ENCODE results near the gene ZNF746.
"Not testable (repeated sequence)": the region's sequence is repeated elsewhere in the genome, so short reads cannot be mapped to it uniquely, and the experiment has no call there.

The ZNF746 gene

GRCh38 chr7:149497467-149498261, at the start of gene ZNF746:
Gene ZNF746 (minus strand): TSS chr7:149497809. CDS start chr7:149497536, 273 bp downstream.
- DNase-seq (ENCODE audit: low read depth, low spot score) = peak; percentile 15

- no peak for DNase-seq (ENCODE audit: low read depth, low spot score)
Observed at GRCh38 chr7:149547126-149547525, 49.5 kb upstream of the ZNF746 start.

GRCh38 chr7:149546331-149546730, 48.7 kb upstream of the ZNF746 start:
- DNase-seq (ENCODE audit: low read depth, low spot score) = no peak

GRCh38 chr7:149544028-149544427, 46.4 kb upstream of the ZNF746 start:
- DNase-seq (ENCODE audit: low read depth, low spot score) = no peak

GRCh38 chr7:149532654-149533053, 35.0 kb upstream of the ZNF746 start:
- no peak for DNase-seq (ENCODE audit: low read depth, low spot score)

- DNase-seq (ENCODE audit: low read depth, low spot score) = no peak
Observed at GRCh38 chr7:149529136-149529718, 31.6 kb upstream of the ZNF746 start.

GRCh38 chr7:149527414-149527813, 29.8 kb upstream of the ZNF746 start:
- no peak for DNase-seq (ENCODE audit: low read depth, low spot score)

- DNase-seq (ENCODE audit: low read depth, low spot score) = no peak
Observed at GRCh38 chr7:149525280-149525679, 27.7 kb upstream of the ZNF746 start.

GRCh38 chr7:149524394-149524793, 26.8 kb upstream of the ZNF746 start:
- DNase-seq (ENCODE audit: low read depth, low spot score) = no peak

GRCh38 chr7:149510248-149510647, 12.6 kb upstream of the ZNF746 start:
- DNase-seq (ENCODE audit: low read depth, low spot score) = no peak

GRCh38 chr7:149509774-149510173, 12.2 kb upstream of the ZNF746 start:
- DNase-seq (ENCODE audit: low read depth, low spot score) = no peak

GRCh38 chr7:149505551-149505950, 7.9 kb upstream of the ZNF746 start:
- no peak for DNase-seq (ENCODE audit: low read depth, low spot score)

GRCh38 chr7:149501651-149502050, 4.0 kb upstream of the ZNF746 start:
- DNase-seq (ENCODE audit: low read depth, low spot score) = no peak

GRCh38 chr7:149500910-149501309, 3.3 kb upstream of the ZNF746 start:
- no peak for DNase-seq (ENCODE audit: low read depth, low spot score)

- no peak for DNase-seq (ENCODE audit: low read depth, low spot score)
Observed at GRCh38 chr7:149500201-149500600, 2.6 kb upstream of the ZNF746 start.

- DNase-seq (ENCODE audit: low read depth, low spot score) = no peak
Observed at GRCh38 chr7:149498811-149499210, 1.2 kb upstream of the ZNF746 start.

GRCh38 chr7:149496642-149497391, 792 bp downstream of the ZNF746 start:
- no peak for DNase-seq (ENCODE audit: low read depth, low spot score)

GRCh38 chr7:149495785-149496641, 1.6 kb downstream of the ZNF746 start:
- no peak for DNase-seq (ENCODE audit: low read depth, low spot score)

- no peak for DNase-seq (ENCODE audit: low read depth, low spot score)
Observed at GRCh38 chr7:149494738-149495368, 2.8 kb downstream of the ZNF746 start.

- not testable (repeated sequence) for DNase-seq (ENCODE audit: low read depth, low spot score)
Observed at GRCh38 chr7:149493975-149494374, 3.6 kb downstream of the ZNF746 start.

GRCh38 chr7:149493366-149493765, 4.2 kb downstream of the ZNF746 start:
- no peak for DNase-seq (ENCODE audit: low read depth, low spot score)
